ENCODE data around the gene MLPH.

- TF ChIP-seq CTCF (IDR thresholded peaks at IDR 0.05) (no peak), EZH2 (IDR thresholded peaks at IDR 0.05; ENCODE audit: borderline replicate concordance, insufficient read depth, low read depth, low read length, poor library complexity, severe bottlenecking) (no peak)
Observed at GRCh38 chr2:237541243-237541642, 54.2 kb downstream of the MLPH start.

All from B cell (primary cell).